Neutrophil (primary cell): ENCODE measurements around the gene FBN2.

Source experiments
- H3K27ac ChIP-seq: fragments of 200-600 bp; sonication (generic); 2 replicates; pipeline ENCODE4 v1.5.1; 2016; ENCODE audit warnings: mild to moderate bottlenecking, moderate library complexity
- H3K27me3 ChIP-seq: fragments of 200-600 bp; sonication (generic); 2 replicates; pipeline ENCODE4 v1.6.0; 2016; ENCODE audit warnings: mild to moderate bottlenecking
- H3K36me3 ChIP-seq: fragments of 200-600 bp; sonication (generic); 2 replicates; pipeline ENCODE4 v1.5.1; 2017
- H3K4me1 ChIP-seq, 2 experiments: fragments of 200-600 bp in 1 of 2; sonication (generic) in 1 of 2; 1 replicate in 1 of 2; 2 replicates in 1 of 2; pipeline versions ENCODE4 v1.5.1 to v1.6.1; 2013 to 2016; ENCODE audit warnings: low read depth in 1 of 2, low read length in 1 of 2, mild to moderate bottlenecking in 1 of 2, moderate library complexity in 1 of 2; ENCODE audit not compliant: control insufficient read depth in 1 of 2, insufficient read depth in 1 of 2
- H3K4me3 ChIP-seq, 2 experiments: fragments of 200-600 bp in 1 of 2; sonication (generic) in 1 of 2; 1 replicate in 1 of 2; 2 replicates in 1 of 2; pipeline ENCODE4 v1.5.1; 2013 to 2016; ENCODE audit warnings: low read depth in 1 of 2, low read length in 1 of 2, mild to moderate bottlenecking in 1 of 2, moderate library complexity in 1 of 2
- H3K9me3 ChIP-seq: fragments of 200-600 bp; sonication (generic); 2 replicates; pipeline ENCODE4 v1.5.1; 2016
- CTCF ChIP-seq: fragments of 200-600 bp; sonication (generic); IDR thresholded peaks from 2 replicates; pipeline ENCODE4 v1.5.1; 2016; ENCODE audit warnings: antibody characterized with exemption

Gene FBN2

GRCh38 chr5:128378196-128378595 is 159.8 kb downstream of the FBN2 start:
- no peaks in the 10 kb centered on the region for H3K36me3 ChIP-seq
- no peak for TF ChIP-seq CTCF
- no peak overlapping the region for H3K27ac ChIP-seq
- H3K4me3 ChIP-seq = no peak overlapping the region
- H3K9me3 ChIP-seq = no peaks in the 10 kb centered on the region
- H3K4me1 ChIP-seq = no peaks in the 10 kb centered on the region
- no peaks in the 10 kb centered on the region for H3K27me3 ChIP-seq

- Histone ChIP-seq H3K9me3 (no peaks in the 10 kb centered on the region), H3K27me3 (no peaks in the 10 kb centered on the region), H3K4me1 (no peaks in the 10 kb centered on the region), H3K4me3 (no peak overlapping the region), H3K36me3 (no peaks in the 10 kb centered on the region), H3K27ac (no peak overlapping the region)
- no peak for TF ChIP-seq CTCF
Observed at GRCh38 chr5:128376577-128376976, 161.5 kb downstream of the FBN2 start.

GRCh38 chr5:128366147-128366546 is 171.9 kb downstream of the FBN2 start:
- H3K4me3 ChIP-seq = no peak overlapping the region
- peaks cover 6% of the 10 kb centered on the region for H3K36me3 ChIP-seq

GRCh38 chr5:128362370-128362769 is 175.7 kb downstream of the FBN2 start:
- H3K9me3 ChIP-seq = no peaks in the 10 kb centered on the region
- H3K4me3 ChIP-seq = no peak overlapping the region
- H3K36me3 ChIP-seq = no peaks in the 10 kb centered on the region
- H3K27ac ChIP-seq = no peak overlapping the region
- H3K4me1 ChIP-seq = no peaks in the 10 kb centered on the region
- no peaks in the 10 kb centered on the region for H3K27me3 ChIP-seq
- no peak for TF ChIP-seq CTCF

More at GRCh38 chr5:128366147-128366546, 171.9 kb downstream of the FBN2 start:
- no peaks in the 10 kb centered on the region for H3K9me3 ChIP-seq
- TF ChIP-seq CTCF = no peak
- H3K27ac ChIP-seq = no peak overlapping the region
- no peaks in the 10 kb centered on the region for H3K27me3 ChIP-seq
- no peaks in the 10 kb centered on the region for H3K4me1 ChIP-seq

- TF ChIP-seq CTCF = no peak
- Histone ChIP-seq H3K36me3 (peaks cover 8% of the 10 kb centered on the region), H3K4me3 (no peak overlapping the region), H3K9me3 (no peaks in the 10 kb centered on the region), H3K4me1 (no peaks in the 10 kb centered on the region), H3K27me3 (no peaks in the 10 kb centered on the region), H3K27ac (no peak overlapping the region)
Observed at GRCh38 chr5:128358826-128359225, 179.2 kb downstream of the FBN2 start.

GRCh38 chr5:128357226-128357625 is 180.8 kb downstream of the FBN2 start:
- Histone ChIP-seq H3K4me3 (no peak overlapping the region), H3K27ac (no peak overlapping the region), H3K9me3 (no peaks in the 10 kb centered on the region), H3K4me1 (no peaks in the 10 kb centered on the region), H3K27me3 (no peaks in the 10 kb centered on the region), H3K36me3 (peaks cover 8% of the 10 kb centered on the region)
- no peak for TF ChIP-seq CTCF
